PC-3 (cell line): ENCODE results near the gene CARMIL1. TPM values are rescaled to one million over a fixed set of nuclear protein-coding genes. Genes with fewer than 3 reads are reported as not detected.

ENCODE experiments used
- ATAC-seq: fragments of 200-7000 bp; cut with Tn5 transposase; 2 replicates; pipeline ENCODE4 v1.9.1; 2020; ENCODE audit warnings: mild to moderate bottlenecking, moderate library complexity
- BruUV-seq: library from RNA; stranded (reverse); fragments of 400-500 nt; replicated peaks from 2 replicates; lab custom pipeline; 2021; lab: Mats Ljungman, UMichigan
- CTCF ChIA-PET: fragments of 300-600 bp; sonication (Branson Sonifier 250); formaldehyde crosslinking; loops from one replicate; lab custom pipeline; 2022; ENCODE audit warnings: antibody characterized with exemption; lab: Charles Lee
- POLR2A ChIA-PET: fragments of 300-600 bp; sonication (Branson Sonifier 250); formaldehyde crosslinking; loops from one replicate; lab custom pipeline; 2022; ENCODE audit warnings: antibody characterized with exemption; ENCODE audit not compliant: unreplicated experiment; lab: Charles Lee
- DNase-seq: peaks from one replicate; pipeline ENCODE4 v3.0.0-alpha.2; 2015
- H2AFZ ChIP-seq: fragments of 300-600 bp; sonication (generic); 2 replicates; pipeline ENCODE4 v1.6.0; 2016; ENCODE audit warnings: antibody characterized with exemption, low read length
- H3F3A ChIP-seq: fragments of 300-600 bp; sonication (generic); one replicate; pipeline ENCODE4 v1.6.0; 2017; ENCODE audit warnings: antibody characterized with exemption, low read length, control low read depth, mild to moderate bottlenecking; ENCODE audit not compliant: unreplicated experiment
- H3K27ac ChIP-seq: fragments of 300-600 bp; sonication (generic); 2 replicates; pipeline ENCODE4 v1.5.1; 2016; ENCODE audit warnings: mild to moderate bottlenecking, low read length
- H3K27me3 ChIP-seq: fragments of 300-600 bp; sonication (generic); 2 replicates; pipeline ENCODE4 v1.6.1; 2016; ENCODE audit warnings: low read length, mixed read lengths
- H3K36me3 ChIP-seq: fragments of 300-600 bp; sonication (generic); 2 replicates; pipeline ENCODE4 v1.6.1; 2016; ENCODE audit warnings: low read depth, mixed run types, low read length, mixed read lengths
- H3K4me1 ChIP-seq: fragments of 300-600 bp; sonication (generic); 2 replicates; pipeline ENCODE4 v1.5.1; 2016; ENCODE audit warnings: low read length; ENCODE audit not compliant: insufficient read depth
- H3K4me2 ChIP-seq: fragments of 300-600 bp; sonication (generic); 2 replicates; pipeline ENCODE4 v1.6.0; 2016; ENCODE audit warnings: low read length
- H3K4me3 ChIP-seq: fragments of 300-600 bp; sonication (generic); 2 replicates; pipeline ENCODE4 v1.5.1; 2016; ENCODE audit warnings: mild to moderate bottlenecking, low read length, mixed read lengths
- H3K79me2 ChIP-seq: fragments of 300-600 bp; sonication (generic); 2 replicates; pipeline ENCODE4 v1.6.1; 2017; ENCODE audit warnings: low read length, mixed read lengths
- H3K9ac ChIP-seq: fragments of 300-600 bp; sonication (generic); 2 replicates; pipeline ENCODE4 v1.6.0; 2016; ENCODE audit warnings: mild to moderate bottlenecking, low read length
- H3K9me2 ChIP-seq: fragments of 300-600 bp; sonication (generic); replicated peaks from 2 replicates; pipeline ENCODE4 v1.6.1; 2016; ENCODE audit warnings: mixed run types, low read length, mixed read lengths
- H3K9me3 ChIP-seq: fragments of 300-600 bp; sonication (generic); 2 replicates; pipeline ENCODE4 v1.6.1; 2016; ENCODE audit warnings: low read length, mixed read lengths
- H4K20me1 ChIP-seq: fragments of 300-600 bp; sonication (generic); 2 replicates; pipeline ENCODE4 v1.6.1; 2016; ENCODE audit warnings: low read length, mixed read lengths
- EZH2 ChIP-seq: fragments of 300-600 bp; sonication (generic); IDR thresholded peaks from one replicate; pipeline ENCODE4 v1.6.1; 2017; ENCODE audit warnings: antibody characterized with exemption, mild to moderate bottlenecking, low read length; ENCODE audit not compliant: unreplicated experiment
- EZH2phosphoT487 ChIP-seq: fragments of 300-600 bp; sonication (generic); IDR thresholded peaks from 2 replicates; pipeline ENCODE4 v1.6.1; 2018; ENCODE audit warnings: mild to moderate bottlenecking, antibody characterized with exemption, low read length, borderline replicate concordance
- intact Hi-C: fragments of 100-400 bp; cut with micrococcal nuclease; formaldehyde crosslinking; loops from 2 replicates; pipeline ENCODE4 v1.9.0; 2023
- total RNA-seq: library from RNA; depleted of rRNA; stranded (reverse); fragments of >200 nt; gene quantifications from 2 replicates; pipeline ENCODE4 v1.2.3, GENCODE V29; 2014
- TF ChIP-seq, protein P1 (sequence below): fragments of 300-600 bp; sonication (generic); conservative IDR thresholded peaks from 2 replicates; pipeline ENCODE4 v1.5.1; 2017; ENCODE audit warnings: antibody characterized with exemption, low read depth, mild to moderate bottlenecking, low read length

Gene CARMIL1
- total RNA-seq, 1 experiment from 2014 or later = 22.0 TPM

DNA sequence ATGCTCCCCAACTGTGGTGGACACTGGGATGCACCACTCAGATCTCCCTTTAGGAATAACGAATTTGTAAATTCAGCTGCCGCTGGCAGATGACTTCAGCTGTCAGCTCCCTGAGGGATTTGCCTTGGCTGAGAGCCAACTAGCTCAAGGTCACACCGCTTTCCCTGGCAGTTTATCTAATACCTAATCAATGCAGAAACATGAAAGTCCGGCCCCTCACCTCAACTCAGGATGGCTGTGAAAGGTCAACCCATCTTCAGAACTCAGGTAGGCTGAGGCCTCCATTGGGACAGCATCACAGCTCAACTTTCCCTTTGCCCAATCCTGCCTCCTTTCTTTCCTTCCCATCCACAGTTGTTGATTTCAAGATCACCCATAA lies 350.0 kb downstream of the CARMIL1 start:
- Histone ChIP-seq H3K4me2 (no peak overlapping the region), H3K9me3 (no peaks in the 10 kb centered on the region), H3K4me1 (no peaks in the 10 kb centered on the region), H3F3A (no peaks in the 10 kb centered on the region), H3K36me3 (no peaks in the 10 kb centered on the region), H3K9me2 (no peaks in the 10 kb centered on the region), H3K4me3 (no peak overlapping the region), H3K79me2 (no peaks in the 10 kb centered on the region), H2AFZ (no peak overlapping the region), H3K27me3 (peaks cover 14% of the 10 kb centered on the region), H4K20me1 (no peaks in the 10 kb centered on the region), H3K27ac (no peak overlapping the region), H3K9ac (no peak overlapping the region)
- intact Hi-C loops = no loop called here
- DNase-seq (no peak), ATAC-seq (no peak)
- TF ChIP-seq EZH2 (no peak), EZH2phosphoT487 (no peak)
- POLR2A ChIA-PET = no interaction called here
- BruUV-seq = no TSS peak
- CTCF ChIA-PET = no interaction called here

DNA sequence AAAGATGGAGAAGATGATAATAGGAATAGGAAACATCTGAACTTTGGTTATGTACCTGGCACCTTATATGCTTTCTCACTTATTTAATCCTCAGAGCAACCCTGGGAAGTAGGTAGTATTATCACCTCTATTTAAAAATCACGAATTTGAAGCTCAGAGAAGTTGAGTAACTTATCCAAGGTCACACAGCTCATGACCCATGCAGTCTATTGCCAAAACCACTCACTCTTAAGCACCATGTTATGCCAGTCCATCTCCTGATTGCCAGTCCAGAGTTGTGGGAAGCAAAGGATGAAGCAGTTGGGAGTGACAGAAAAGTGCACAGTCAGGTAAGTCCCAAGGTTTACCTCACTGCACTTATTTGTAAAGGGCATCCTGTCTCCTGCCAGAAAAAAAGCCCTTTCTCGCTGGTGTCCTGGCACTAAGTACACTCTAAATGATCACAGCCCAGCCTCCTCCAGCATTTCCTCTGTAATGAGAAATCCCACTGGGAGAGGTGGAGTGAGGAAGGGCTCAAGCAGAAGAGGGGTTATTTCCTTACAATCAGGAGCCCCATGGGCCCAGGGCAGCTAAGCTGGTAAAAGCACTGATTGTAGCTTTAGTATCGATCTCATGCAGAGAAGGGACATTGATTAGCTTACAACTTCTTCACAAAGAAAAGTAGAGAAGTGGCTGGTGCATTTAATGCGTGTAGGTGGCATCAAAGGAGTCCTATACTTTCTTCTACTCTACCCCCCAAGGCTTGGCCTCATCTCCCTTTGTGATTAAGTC lies 351.5 kb downstream of the CARMIL1 start:
- ATAC-seq = no peak
- Histone ChIP-seq H3K9me2 (no peaks in the 10 kb centered on the region), H3K9me3 (no peaks in the 10 kb centered on the region), H3K4me1 (no peaks in the 10 kb centered on the region), H3K36me3 (no peaks in the 10 kb centered on the region), H3K9ac (no peak overlapping the region), H3K4me3 (no peak overlapping the region), H3K4me2 (no peak overlapping the region), H3K27me3 (peaks cover 25% of the 10 kb centered on the region), H3K79me2 (no peaks in the 10 kb centered on the region), H3K27ac (no peak overlapping the region), H2AFZ (no peak overlapping the region), H3F3A (no peaks in the 10 kb centered on the region), H4K20me1 (no peaks in the 10 kb centered on the region)
- ChIA-PET CTCF (no interaction called here), POLR2A (no interaction called here)
- DNase-seq = no peak
- no peak for TF ChIP-seq EZH2
- TF ChIP-seq, protein P1, sequence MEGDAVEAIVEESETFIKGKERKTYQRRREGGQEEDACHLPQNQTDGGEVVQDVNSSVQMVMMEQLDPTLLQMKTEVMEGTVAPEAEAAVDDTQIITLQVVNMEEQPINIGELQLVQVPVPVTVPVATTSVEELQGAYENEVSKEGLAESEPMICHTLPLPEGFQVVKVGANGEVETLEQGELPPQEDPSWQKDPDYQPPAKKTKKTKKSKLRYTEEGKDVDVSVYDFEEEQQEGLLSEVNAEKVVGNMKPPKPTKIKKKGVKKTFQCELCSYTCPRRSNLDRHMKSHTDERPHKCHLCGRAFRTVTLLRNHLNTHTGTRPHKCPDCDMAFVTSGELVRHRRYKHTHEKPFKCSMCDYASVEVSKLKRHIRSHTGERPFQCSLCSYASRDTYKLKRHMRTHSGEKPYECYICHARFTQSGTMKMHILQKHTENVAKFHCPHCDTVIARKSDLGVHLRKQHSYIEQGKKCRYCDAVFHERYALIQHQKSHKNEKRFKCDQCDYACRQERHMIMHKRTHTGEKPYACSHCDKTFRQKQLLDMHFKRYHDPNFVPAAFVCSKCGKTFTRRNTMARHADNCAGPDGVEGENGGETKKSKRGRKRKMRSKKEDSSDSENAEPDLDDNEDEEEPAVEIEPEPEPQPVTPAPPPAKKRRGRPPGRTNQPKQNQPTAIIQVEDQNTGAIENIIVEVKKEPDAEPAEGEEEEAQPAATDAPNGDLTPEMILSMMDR = no peak
- no peak for TF ChIP-seq EZH2phosphoT487
- intact Hi-C loops = no loop called here
- no TSS peak for BruUV-seq

DNA sequence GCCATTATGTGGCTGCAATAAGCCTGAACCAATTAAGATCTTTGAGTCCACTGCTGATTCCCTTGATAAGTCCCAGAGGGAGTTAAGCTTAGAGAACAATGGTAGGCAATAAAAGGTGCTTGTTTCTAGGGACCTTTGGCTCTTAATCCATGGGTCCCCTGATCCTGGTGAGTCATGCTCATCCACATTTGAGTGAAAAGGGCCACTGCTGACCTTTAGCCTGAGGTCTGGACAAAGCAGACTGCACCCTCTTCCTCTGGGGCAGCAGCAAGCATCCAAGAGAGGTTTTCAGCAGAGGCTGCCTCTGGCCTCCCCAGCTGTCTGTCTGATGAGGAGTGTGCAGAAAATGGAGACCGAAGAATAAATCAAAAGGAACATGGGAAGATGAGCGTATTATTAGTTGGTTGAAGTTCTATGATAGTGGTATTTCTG lies 356.7 kb downstream of the CARMIL1 start:
- no peaks in the 10 kb centered on the region for H3K9me3 ChIP-seq
- no peaks in the 10 kb centered on the region for H3K36me3 ChIP-seq
- no peaks in the 10 kb centered on the region for H3K4me1 ChIP-seq
- H3K27ac ChIP-seq = no peak overlapping the region
- no peak overlapping the region for H3K4me3 ChIP-seq
- intact Hi-C loops = no loop called here
- no peaks in the 10 kb centered on the region for H3K79me2 ChIP-seq
- TF ChIP-seq EZH2phosphoT487 (no peak), EZH2 (no peak)
- TF ChIP-seq, protein P1 = no peak
- no peak overlapping the region for H3K4me2 ChIP-seq
- H3F3A ChIP-seq = no peaks in the 10 kb centered on the region
- ChIA-PET POLR2A (no interaction called here), CTCF (no interaction called here)
- peaks cover 45% of the 10 kb centered on the region for H3K27me3 ChIP-seq
- no peaks in the 10 kb centered on the region for H4K20me1 ChIP-seq
- BruUV-seq = no TSS peak
- ATAC-seq (no peak), DNase-seq (no peak)
- no peak overlapping the region for H3K9ac ChIP-seq
- H3K9me2 ChIP-seq = no peaks in the 10 kb centered on the region
- H2AFZ ChIP-seq = no peak overlapping the region
